ENCODE data around the gene MED31. TPM values are rescaled to one million over a fixed set of nuclear protein-coding genes. Genes with fewer than 3 reads are reported as not detected.

Gene MED31
- total and polyA plus RNA-seq, 2 of the 13 experiments (the other 11 are each of a cell fraction or from before 2014, with no cell fraction given) = 19.0 to 20.9 TPM

GRCh38 chr17:6699997-6700947 lies 48.9 kb upstream of the MED31 start (continued):
- TF ChIP-seq ZNF501 (CRISPR knock-in tag; IDR thresholded peaks at IDR 0.05) (peak; percentile 80), IRF1 (CRISPR knock-in tag; IDR thresholded peaks at IDR 0.05; ENCODE audit: low read depth) (peak; percentile 52; the same call in 1 of the 2 replicates), ZNF781 (CRISPR knock-in tag; IDR thresholded peaks at IDR 0.05; ENCODE audit: borderline replicate concordance, not compliant biosample characterization) (no peak), SALL2 (CRISPR knock-in tag; IDR thresholded peaks at IDR 0.05) (peak; percentile 9; the same call in 1 of the 2 replicates), ZFX (CRISPR knock-in tag; IDR thresholded peaks at IDR 0.05; ENCODE audit: low read depth) (peak; percentile 47), SNAPC4 (CRISPR knock-in tag; IDR thresholded peaks at IDR 0.05) (peak; percentile 46; the same call in 1 of the 2 replicates), ZNF205 (CRISPR knock-in tag; IDR thresholded peaks at IDR 0.05) (peak; percentile 91), ZNF292 (CRISPR knock-in tag; IDR thresholded peaks at IDR 0.05; ENCODE audit: borderline replicate concordance, low read depth) (no peak; the same call in 1 of the 2 replicates), ZNF646 (CRISPR knock-in tag; IDR thresholded peaks at IDR 0.05) (peak; percentile 76), ZNF232 (CRISPR knock-in tag; IDR thresholded peaks at IDR 0.05; ENCODE audit: borderline replicate concordance) (peak; percentile 54; the same call in 1 of the 2 replicates), ZNF547 (CRISPR knock-in tag; IDR thresholded peaks at IDR 0.05) (no peak; the same call in 1 of the 2 replicates), SKIL (CRISPR knock-in tag; IDR thresholded peaks at IDR 0.05; ENCODE audit: borderline replicate concordance) (peak; percentile 96)

All from HepG2 (cell line).